PFSK-1 (cell line): ENCODE data around the gene VSTM4.

Experiments used
- FOXP2 ChIP-seq: optimal IDR thresholded peaks from 2 replicates; pipeline ENCODE3; 2011; ENCODE audit warnings: borderline replicate concordance, control low read depth, inconsistent platforms; ENCODE audit not compliant: insufficient read depth; ENCODE audit errors: extremely low read length, extremely low read depth
- POLR2AphosphoS5 ChIP-seq: IDR thresholded peaks from 2 replicates; pipeline ENCODE4 v1.6.1; 2012; ENCODE audit warnings: low read depth, mild to moderate bottlenecking, control low read depth, low read length, moderate library complexity
- SIN3A ChIP-seq: IDR thresholded peaks from 2 replicates; pipeline ENCODE4 v1.6.1; 2012; ENCODE audit warnings: mild to moderate bottlenecking, low read length, moderate library complexity, borderline replicate concordance; ENCODE audit not compliant: insufficient read depth
- TAF1 ChIP-seq: IDR thresholded peaks from 2 replicates; pipeline ENCODE4 v1.6.1; 2012; ENCODE audit warnings: low read length, control low read depth, borderline replicate concordance; ENCODE audit not compliant: insufficient read depth
- TF ChIP-seq, protein P1 (sequence below), 2 experiments: IDR thresholded peaks; 2 replicates each; pipeline versions ENCODE4 v1.6.1 to v1.8.0; 2011 to 2012; ENCODE audit warnings: low read depth in 2 of 2, low read length in 2 of 2, control low read depth in 1 of 2, inconsistent platforms in 1 of 2, mild to moderate bottlenecking in 1 of 2, moderate library complexity in 1 of 2; ENCODE audit not compliant: insufficient read depth in 1 of 2

Gene VSTM4

DNA sequence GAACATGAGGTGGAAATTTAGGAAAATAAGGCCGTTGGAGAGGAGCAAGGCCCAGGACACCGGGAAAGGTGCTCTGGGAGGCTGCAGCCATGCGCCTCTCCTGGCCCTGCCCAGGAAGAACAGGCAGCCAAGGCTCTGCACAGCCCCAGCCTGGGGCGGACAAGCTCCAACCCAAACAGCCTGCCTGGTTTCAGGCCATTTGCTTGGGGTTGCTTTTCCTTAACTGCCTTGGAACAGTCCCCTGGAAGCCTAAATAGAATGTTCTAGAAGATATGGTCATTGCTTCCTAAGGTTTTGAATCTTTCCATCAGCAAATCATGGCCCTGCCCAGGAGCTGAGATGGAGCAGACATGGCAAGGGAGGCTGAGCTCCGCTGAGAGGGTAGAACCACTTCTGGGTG, 11.0 kb downstream of the VSTM4 start:
- no peak for TF ChIP-seq TAF1
- no peak for TF ChIP-seq SIN3A
- TF ChIP-seq, protein P1, sequence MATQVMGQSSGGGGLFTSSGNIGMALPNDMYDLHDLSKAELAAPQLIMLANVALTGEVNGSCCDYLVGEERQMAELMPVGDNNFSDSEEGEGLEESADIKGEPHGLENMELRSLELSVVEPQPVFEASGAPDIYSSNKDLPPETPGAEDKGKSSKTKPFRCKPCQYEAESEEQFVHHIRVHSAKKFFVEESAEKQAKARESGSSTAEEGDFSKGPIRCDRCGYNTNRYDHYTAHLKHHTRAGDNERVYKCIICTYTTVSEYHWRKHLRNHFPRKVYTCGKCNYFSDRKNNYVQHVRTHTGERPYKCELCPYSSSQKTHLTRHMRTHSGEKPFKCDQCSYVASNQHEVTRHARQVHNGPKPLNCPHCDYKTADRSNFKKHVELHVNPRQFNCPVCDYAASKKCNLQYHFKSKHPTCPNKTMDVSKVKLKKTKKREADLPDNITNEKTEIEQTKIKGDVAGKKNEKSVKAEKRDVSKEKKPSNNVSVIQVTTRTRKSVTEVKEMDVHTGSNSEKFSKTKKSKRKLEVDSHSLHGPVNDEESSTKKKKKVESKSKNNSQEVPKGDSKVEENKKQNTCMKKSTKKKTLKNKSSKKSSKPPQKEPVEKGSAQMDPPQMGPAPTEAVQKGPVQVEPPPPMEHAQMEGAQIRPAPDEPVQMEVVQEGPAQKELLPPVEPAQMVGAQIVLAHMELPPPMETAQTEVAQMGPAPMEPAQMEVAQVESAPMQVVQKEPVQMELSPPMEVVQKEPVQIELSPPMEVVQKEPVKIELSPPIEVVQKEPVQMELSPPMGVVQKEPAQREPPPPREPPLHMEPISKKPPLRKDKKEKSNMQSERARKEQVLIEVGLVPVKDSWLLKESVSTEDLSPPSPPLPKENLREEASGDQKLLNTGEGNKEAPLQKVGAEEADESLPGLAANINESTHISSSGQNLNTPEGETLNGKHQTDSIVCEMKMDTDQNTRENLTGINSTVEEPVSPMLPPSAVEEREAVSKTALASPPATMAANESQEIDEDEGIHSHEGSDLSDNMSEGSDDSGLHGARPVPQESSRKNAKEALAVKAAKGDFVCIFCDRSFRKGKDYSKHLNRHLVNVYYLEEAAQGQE (IDR thresholded peaks at IDR 0.05; ENCODE audit: insufficient read depth in 1 of 2, low read depth in 2 of 2, low read length in 2 of 2) = no peak
- TF ChIP-seq FOXP2 = no peak
- no peak for TF ChIP-seq POLR2AphosphoS5

DNA sequence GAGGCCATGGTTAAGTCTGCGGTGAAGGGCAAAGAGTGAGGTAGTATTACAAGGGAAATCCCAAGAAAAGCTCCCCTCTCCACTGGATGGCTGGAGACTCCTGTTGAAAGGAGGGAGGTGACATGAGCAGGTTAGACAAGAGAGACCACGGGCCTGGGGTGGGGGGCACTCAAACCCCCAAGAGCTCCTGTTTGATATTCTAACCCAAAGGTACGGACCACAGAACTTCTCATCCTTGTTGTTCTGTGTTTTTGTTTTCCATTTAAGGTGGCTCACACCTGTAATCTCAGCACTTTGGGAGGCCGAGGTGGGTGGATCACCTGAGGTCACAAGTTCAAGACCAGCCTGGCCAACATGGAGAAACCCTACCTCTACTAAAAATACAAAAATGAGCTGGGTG, 11.6 kb downstream of the VSTM4 start:
- TF ChIP-seq POLR2AphosphoS5 (no peak), TAF1 (no peak), SIN3A (no peak), FOXP2 (no peak)
- TF ChIP-seq, protein P1 (IDR thresholded peaks at IDR 0.05; ENCODE audit: insufficient read depth in 1 of 2, low read depth in 2 of 2, low read length in 2 of 2) = no peak

GRCh38 chr10:49099046-49099445, 16.3 kb downstream of the VSTM4 start:
- TF ChIP-seq SIN3A = no peak
- TF ChIP-seq TAF1 = no peak
- TF ChIP-seq POLR2AphosphoS5 = no peak
- no peak for TF ChIP-seq FOXP2
- TF ChIP-seq, protein P1 (IDR thresholded peaks at IDR 0.05; ENCODE audit: insufficient read depth in 1 of 2, low read depth in 2 of 2, low read length in 2 of 2) = no peak

DNA sequence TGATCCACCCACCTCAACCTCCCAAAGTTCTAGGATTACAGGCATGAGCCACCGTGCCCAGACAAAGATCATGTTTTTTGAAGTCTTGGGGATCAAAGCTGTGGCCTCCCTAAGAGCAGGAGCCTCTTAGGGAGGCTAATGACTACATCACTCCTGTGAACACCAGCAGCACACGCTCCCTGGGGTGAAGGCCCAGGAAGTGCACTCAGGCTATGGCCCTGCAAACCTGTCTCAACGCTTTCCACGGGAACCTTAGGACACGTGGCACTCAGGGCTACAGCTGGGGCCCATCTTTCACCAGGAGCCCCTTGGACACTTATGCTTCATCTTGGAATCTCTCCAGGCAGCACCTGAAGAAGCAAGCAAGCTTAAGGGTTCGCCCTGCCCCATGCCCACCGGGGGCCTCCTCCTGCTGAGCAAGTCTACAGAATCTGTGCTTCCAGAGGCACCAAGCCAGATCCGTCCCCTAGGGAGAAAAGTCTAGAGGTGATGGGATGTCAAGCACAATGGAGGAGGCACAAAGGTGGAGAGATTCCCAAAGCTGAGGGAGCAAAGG, 18.4 kb downstream of the VSTM4 start:
- TF ChIP-seq POLR2AphosphoS5 = no peak
- no peak for TF ChIP-seq TAF1
- TF ChIP-seq, protein P1 (IDR thresholded peaks at IDR 0.05; ENCODE audit: insufficient read depth in 1 of 2, low read depth in 2 of 2, low read length in 2 of 2) = no peak
- no peak for TF ChIP-seq FOXP2
- TF ChIP-seq SIN3A = no peak
